Non-pigmented ciliary epithelial cell (primary cell): ENCODE results near the gene CHST11.
"Not testable (repeated sequence)": the region's sequence is repeated elsewhere in the genome, so short reads cannot be mapped to it uniquely, and the experiment has no call there.

ENCODE experiments used
- DNase-seq: peaks from one replicate; pipeline ENCODE4 v3.0.0-alpha.2; 2010; ENCODE audit warnings: low read depth

The CHST11 gene

GRCh38 chr12:104604070-104604994, 147.6 kb downstream of the CHST11 start:
- DNase-seq, result peak; percentile 97

DNA sequence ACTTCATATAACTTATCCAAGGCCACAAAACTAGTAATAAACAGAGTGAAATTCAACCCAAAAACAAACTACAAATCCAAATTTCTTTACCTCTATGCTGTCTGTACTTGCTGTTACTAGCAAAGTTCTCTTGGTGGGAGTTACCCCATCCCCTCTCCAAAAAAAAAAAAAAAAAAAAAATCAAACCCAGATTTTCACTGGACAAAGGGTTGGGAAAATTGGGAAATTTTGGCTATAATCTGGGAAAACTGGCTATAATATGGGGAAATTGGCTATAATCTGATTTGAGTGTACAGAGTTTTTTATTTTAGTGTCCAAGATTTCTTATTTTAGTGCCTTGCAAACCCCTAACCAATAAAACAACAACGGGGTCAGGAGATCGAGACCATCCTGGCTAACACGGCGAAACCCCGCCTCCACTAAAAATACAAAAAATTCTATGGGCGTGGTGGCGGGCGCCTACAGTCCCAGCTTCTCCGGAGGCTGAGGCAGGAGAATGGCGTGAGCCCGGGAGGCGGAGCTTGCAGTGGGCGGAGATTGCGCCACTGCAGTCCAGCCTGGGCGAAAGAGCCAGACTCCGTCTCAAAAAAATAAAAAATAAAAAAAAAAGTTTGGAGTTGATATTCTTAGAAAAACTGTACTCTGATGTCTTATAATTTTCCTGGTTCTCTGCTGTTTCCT, 148.4 kb downstream of the CHST11 start:
- DNase-seq, result no peak

- no peak for DNase-seq
Measured at GRCh38 chr12:104605685-104606084, 148.9 kb downstream of the CHST11 start.

GRCh38 chr12:104608998-104609397, 152.2 kb downstream of the CHST11 start:
- DNase-seq, result no peak

DNA sequence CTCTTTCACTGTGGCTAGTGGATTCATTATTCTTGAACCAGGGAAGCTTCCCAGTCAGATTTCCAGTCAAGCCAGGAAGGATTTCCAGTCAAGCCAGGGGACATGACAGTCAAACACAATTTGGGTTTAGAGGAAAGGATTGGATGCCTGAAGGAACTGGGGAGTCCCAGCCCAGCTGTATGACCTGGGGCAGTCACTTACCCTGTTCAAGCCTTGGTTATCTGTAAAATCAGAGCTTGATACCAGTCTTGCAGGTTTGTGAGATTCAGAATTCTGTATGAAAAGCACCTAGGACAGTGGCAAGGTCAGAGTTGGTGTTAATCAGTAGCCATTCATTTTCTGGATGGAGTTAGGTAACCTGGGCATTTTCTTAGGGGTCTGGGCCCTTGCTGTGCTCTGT, 152.7 kb downstream of the CHST11 start:
- DNase-seq, result no peak

- no peak for DNase-seq
Measured at GRCh38 chr12:104610513-104611235, 153.9 kb downstream of the CHST11 start.

DNA sequence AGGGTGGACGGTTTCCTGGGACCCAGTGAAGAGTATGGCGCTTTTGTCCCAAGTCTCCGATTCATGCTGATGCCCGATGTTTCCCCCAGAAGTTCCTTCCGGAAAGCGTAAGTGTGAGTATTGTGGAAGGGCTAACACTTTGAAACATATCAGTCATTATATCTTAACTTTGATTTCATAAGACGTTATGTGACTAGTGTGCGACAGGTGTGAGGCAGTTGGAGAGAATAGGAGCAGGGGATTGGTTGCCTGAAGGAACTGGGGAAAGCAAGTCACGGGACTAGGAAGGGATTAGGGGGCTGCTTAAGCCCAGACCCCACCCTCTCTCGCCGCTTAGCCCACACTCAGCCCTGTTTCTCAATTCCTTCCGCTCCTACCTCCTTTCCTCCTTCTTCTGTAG, 154.9 kb downstream of the CHST11 start:
- DNase-seq, result no peak

DNA sequence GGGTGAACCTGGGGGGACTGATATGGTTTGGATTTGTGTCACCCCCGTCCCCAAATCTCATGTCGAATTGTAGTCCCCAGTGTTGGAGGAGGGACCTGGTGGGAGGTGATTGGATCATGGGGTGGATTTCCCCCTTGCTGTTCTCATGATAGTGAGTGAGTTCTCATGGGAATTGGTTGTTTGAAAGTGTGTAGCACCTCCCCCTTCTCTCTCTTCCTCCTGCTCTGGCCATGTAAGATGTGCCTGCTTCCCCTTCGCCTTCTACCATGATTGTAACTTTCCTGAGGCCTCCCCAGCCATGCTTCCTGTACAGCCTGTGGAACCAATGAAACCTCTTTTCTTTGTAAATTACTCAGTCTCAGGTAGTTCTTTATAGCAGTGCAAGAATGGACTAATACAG, 156.6 kb downstream of the CHST11 start:
- DNase-seq, result not testable (repeated sequence)

- DNase-seq, result no peak
Measured at GRCh38 chr12:104615048-104615561, 158.4 kb downstream of the CHST11 start.

DNA sequence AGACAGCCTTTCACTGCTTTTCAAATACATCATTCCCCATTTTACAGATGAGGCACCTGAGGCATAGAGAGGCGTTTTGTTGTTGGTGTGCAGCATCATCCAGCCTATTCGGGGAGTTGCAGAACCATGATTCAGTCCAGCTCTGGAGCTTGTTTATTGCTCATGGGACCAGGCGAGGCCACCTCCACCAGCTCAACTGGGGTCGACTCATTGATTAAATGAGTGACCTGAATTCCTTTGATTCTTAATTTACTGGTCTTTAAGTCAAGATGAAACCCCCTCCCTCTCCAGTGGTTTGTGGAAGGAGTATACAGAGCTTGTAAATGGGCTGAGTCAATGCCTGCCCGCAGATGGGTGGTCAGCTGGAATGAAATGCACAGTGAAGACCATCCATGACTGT, 161.9 kb downstream of the CHST11 start:
- DNase-seq, result no peak

GRCh38 chr12:104619305-104619704, 162.6 kb downstream of the CHST11 start:
- DNase-seq, result no peak

- DNase-seq, result no peak
Measured at GRCh38 chr12:104620837-104621531, 164.2 kb downstream of the CHST11 start.

- no peak for DNase-seq
Measured at GRCh38 chr12:104622928-104623327, 166.2 kb downstream of the CHST11 start.

GRCh38 chr12:104623883-104624282, 167.1 kb downstream of the CHST11 start:
- no peak for DNase-seq

GRCh38 chr12:104624529-104624928, 167.8 kb downstream of the CHST11 start:
- DNase-seq, result no peak

DNA sequence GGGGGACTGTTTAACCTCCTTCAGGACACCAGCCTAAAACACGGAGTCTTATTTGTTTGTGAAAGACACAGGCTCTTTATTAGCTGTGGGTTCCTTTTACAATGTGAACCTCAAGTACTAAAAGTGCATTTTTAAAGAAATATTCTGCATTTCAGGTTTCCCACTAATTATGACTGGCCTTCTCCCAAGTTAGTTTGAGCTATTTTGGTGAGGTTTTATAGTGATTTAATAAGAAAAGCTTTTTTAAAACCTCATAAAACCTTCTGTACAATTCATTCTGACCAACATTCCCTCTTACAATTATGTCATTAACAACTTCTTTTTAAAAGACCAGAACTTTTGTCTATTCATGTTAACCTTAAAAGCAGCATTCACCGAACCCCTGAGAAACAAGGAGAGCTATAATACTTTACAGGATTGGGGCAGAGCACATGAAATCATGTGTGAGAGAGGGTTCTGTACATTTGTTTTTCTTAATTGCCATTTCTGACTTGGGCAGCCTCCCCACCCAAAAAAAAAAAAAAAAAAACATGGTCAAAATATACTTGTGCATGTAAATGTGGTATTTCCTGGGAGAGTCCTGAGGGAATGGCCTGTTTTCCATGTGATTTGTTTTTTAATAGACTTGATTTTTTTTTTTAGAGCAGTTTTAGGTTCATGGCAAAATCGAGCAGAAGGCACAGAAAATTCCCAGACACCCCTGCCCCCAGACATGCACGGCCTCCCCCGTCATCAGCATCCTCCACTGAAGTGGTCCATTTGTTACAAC, 169.5 kb downstream of the CHST11 start:
- no peak for DNase-seq

- DNase-seq, result no peak
Measured at GRCh38 chr12:104627231-104627989, 170.7 kb downstream of the CHST11 start.

GRCh38 chr12:104627990-104628830, 171.5 kb downstream of the CHST11 start:
- no peak for DNase-seq

DNA sequence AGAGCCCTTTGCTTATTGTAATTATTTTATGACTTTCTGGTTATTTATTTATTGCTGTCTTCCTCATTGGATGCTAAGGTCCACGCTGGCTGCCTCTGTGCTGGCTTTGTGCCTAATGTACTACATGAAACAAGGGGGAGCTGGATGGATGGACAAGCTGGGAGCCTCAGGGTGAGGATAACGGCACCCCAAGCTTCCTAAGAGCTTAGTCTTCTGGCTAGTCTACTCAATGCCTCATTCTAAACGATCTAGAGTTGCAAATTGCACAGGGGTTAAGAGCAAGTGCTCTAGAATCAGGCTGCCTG, 172.0 kb downstream of the CHST11 start:
- no peak for DNase-seq
